Measurements from ENCODE around the gene CALD1. TPM values are rescaled to one million over a fixed set of nuclear protein-coding genes. Genes with fewer than 3 reads are reported as not detected.
A peak's percentile ranks its signal among the peaks of the same experiment; 100 is the strongest.
"Not testable (repeated sequence)": the region's sequence is repeated elsewhere in the genome, so short reads cannot be mapped to it uniquely, and the experiment has no call there.

Gene CALD1
- polyA plus RNA-seq, 6 donors from 2014 or later: 0.12 to 1.3 (median 0.64) TPM; not detected in 1

- Mint-ChIP-seq H3K36me3 (no peaks in the 10 kb centered on the region), H3K9me3 (no peaks in the 10 kb centered on the region), H3K4me3 (no peak overlapping the region), H3K27ac (no peak overlapping the region), H3K4me1 (no peaks in the 10 kb centered on the region), H3K27me3 (peaks cover 6 to 10% (median 9%) of the 10 kb centered on the region in 3 donors)
- DNase-seq (no peak), ATAC-seq (ENCODE audit: low read depth in 2 of 2) (no peak)
Observed at GRCh38 chr7:134963036-134963435, 183.6 kb downstream of the CALD1 start.

- H3K4me3 Mint-ChIP-seq: no peak overlapping the region
- no peak for DNase-seq
- no peak overlapping the region for H3K27ac Mint-ChIP-seq
- peaks cover 6 to 10% (median 9%) of the 10 kb centered on the region in 3 donors for H3K27me3 Mint-ChIP-seq
- no peaks in the 10 kb centered on the region for H3K36me3 Mint-ChIP-seq
- no peaks in the 10 kb centered on the region for H3K9me3 Mint-ChIP-seq
- ATAC-seq (ENCODE audit: low read depth in 2 of 2): no peak
- no peaks in the 10 kb centered on the region for H3K4me1 Mint-ChIP-seq
Observed at GRCh38 chr7:134966691-134967090, 187.3 kb downstream of the CALD1 start.

GRCh38 chr7:134968110-134968509 lies 188.7 kb downstream of the CALD1 start:
- H3K27me3 Mint-ChIP-seq: peaks cover 9 to 16% (median 12%) of the 10 kb centered on the region in 3 donors
- H3K9me3 Mint-ChIP-seq: no peaks in the 10 kb centered on the region
- H3K4me1 Mint-ChIP-seq: no peaks in the 10 kb centered on the region
- no peak overlapping the region for H3K27ac Mint-ChIP-seq
- DNase-seq (no peak), ATAC-seq (ENCODE audit: low read depth in 2 of 2) (no peak)
- H3K36me3 Mint-ChIP-seq: no peaks in the 10 kb centered on the region
- no peak overlapping the region for H3K4me3 Mint-ChIP-seq

- not testable (repeated sequence) for DNase-seq; H3K4me3 Mint-ChIP-seq; H3K27ac Mint-ChIP-seq; H3K9me3 Mint-ChIP-seq; ATAC-seq (ENCODE audit: low read depth in 2 of 2); H3K36me3 Mint-ChIP-seq
- Mint-ChIP-seq H3K27me3 (peaks cover 0 to 22% (median 8%) of the 10 kb centered on the region in 3 donors), H3K4me1 (peaks cover 0 to 13% (median 12%) of the 10 kb centered on the region in 3 donors)
Observed at GRCh38 chr7:134981645-134982044, 202.2 kb downstream of the CALD1 start.

- H3K4me1 Mint-ChIP-seq: peaks cover 4 to 26% (median 24%) of the 10 kb centered on the region in 3 donors
Observed at GRCh38 chr7:134985894-134986362, 206.5 kb downstream of the CALD1 start.

GRCh38 chr7:134986363-134987251 lies 207.2 kb downstream of the CALD1 start, which contains the start of gene AGBL3:
TSS of gene AGBL3 (plus strand) at chr7:134986508. CDS start at chr7:134987934, 1,426 bp downstream.
- Mint-ChIP-seq H3K27me3 (no peaks in the 10 kb centered on the region), H3K4me1 (peaks cover 8 to 33% (median 24%) of the 10 kb centered on the region in 3 donors), H3K27ac (peak within 1 kb of the TSS; percentile 81 to 99 (median 98)), H3K4me3 (peak within 1 kb of the TSS; percentile 96 to 100 (median 98)), H3K9me3 (no peaks in the 10 kb centered on the region), H3K36me3 (peaks cover 0 to 5% of the 10 kb centered on the region in 2 donors)
- DNase-seq (peak; percentile 86), ATAC-seq (ENCODE audit: low read depth in 2 of 2) (peak; percentile 90 to 91)

More at GRCh38 chr7:134985894-134986362, 206.5 kb downstream of the CALD1 start:
- H3K27me3 Mint-ChIP-seq: no peaks in the 10 kb centered on the region
- H3K27ac Mint-ChIP-seq: peak overlapping the region; percentile 81 to 99 (median 98)
- H3K9me3 Mint-ChIP-seq: peaks cover 0 to 2% (median 0%) of the 10 kb centered on the region in 7 donors
- ATAC-seq (ENCODE audit: low read depth in 2 of 2): peak; percentile 62 to 68
- H3K36me3 Mint-ChIP-seq: peaks cover 0 to 5% of the 10 kb centered on the region in 2 donors
- DNase-seq: no peak
- H3K4me3 Mint-ChIP-seq: peak overlapping the region; percentile 96 to 100 (median 98)

GRCh38 chr7:134988161-134988560 lies 208.7 kb downstream of the CALD1 start:
- no peak for ATAC-seq (ENCODE audit: low read depth in 2 of 2)
- no peak for DNase-seq
- no peaks in the 10 kb centered on the region for H3K9me3 Mint-ChIP-seq
- no peak overlapping the region for H3K4me3 Mint-ChIP-seq
- H3K27me3 Mint-ChIP-seq: no peaks in the 10 kb centered on the region
- peaks cover 16 to 40% (median 34%) of the 10 kb centered on the region in 3 donors for H3K4me1 Mint-ChIP-seq
- no peak overlapping the region for H3K27ac Mint-ChIP-seq
- H3K36me3 Mint-ChIP-seq: peaks cover 0 to 5% of the 10 kb centered on the region in 2 donors

- Mint-ChIP-seq H3K36me3 (peaks cover 2 to 19% of the 10 kb centered on the region in 2 donors), H3K4me1 (peaks cover 16 to 28% (median 20%) of the 10 kb centered on the region in 3 donors), H3K27ac (peak overlapping the region in 3 of 6 donors; percentile 6 to 48 (median 17)), H3K4me3 (no peak overlapping the region), H3K9me3 (no peaks in the 10 kb centered on the region), H3K27me3 (no peaks in the 10 kb centered on the region)
- ATAC-seq (ENCODE audit: low read depth in 2 of 2): no peak
- no peak for DNase-seq
Observed at GRCh38 chr7:134991469-134992339, 212.3 kb downstream of the CALD1 start.

- H3K9me3 Mint-ChIP-seq: no peaks in the 10 kb centered on the region
- DNase-seq: no peak
- ATAC-seq (ENCODE audit: low read depth in 2 of 2): peak; percentile 69 to 75
Observed at GRCh38 chr7:134992626-134993179, 213.3 kb downstream of the CALD1 start.

GRCh38 chr7:134993877-134994456 lies 214.5 kb downstream of the CALD1 start:
- H3K27me3 Mint-ChIP-seq: no peaks in the 10 kb centered on the region
- DNase-seq: no peak
- no peak overlapping the region for H3K4me3 Mint-ChIP-seq
- peaks cover 15 to 27% (median 16%) of the 10 kb centered on the region in 3 donors for H3K4me1 Mint-ChIP-seq
- no peak for ATAC-seq (ENCODE audit: low read depth in 2 of 2)
- H3K9me3 Mint-ChIP-seq: no peaks in the 10 kb centered on the region
- H3K36me3 Mint-ChIP-seq: peaks cover 8 to 24% of the 10 kb centered on the region in 2 donors
- peak overlapping the region in 1 of 6 donors; percentile 70 for H3K27ac Mint-ChIP-seq

More at GRCh38 chr7:134992626-134993179, 213.3 kb downstream of the CALD1 start:
- Mint-ChIP-seq H3K4me3 (no peak overlapping the region), H3K27ac (peak overlapping the region in 3 of 6 donors; percentile 45 to 63 (median 48)), H3K4me1 (peaks cover 15 to 27% (median 16%) of the 10 kb centered on the region in 3 donors), H3K27me3 (no peaks in the 10 kb centered on the region), H3K36me3 (peaks cover 5 to 19% of the 10 kb centered on the region in 2 donors)

- ATAC-seq (ENCODE audit: low read depth in 2 of 2): no peak
- no peak for DNase-seq
- Mint-ChIP-seq H3K4me1 (peaks cover 10 to 19% (median 16%) of the 10 kb centered on the region in 3 donors), H3K27me3 (no peaks in the 10 kb centered on the region), H3K9me3 (no peaks in the 10 kb centered on the region), H3K36me3 (peaks cover 11 to 31% of the 10 kb centered on the region in 2 donors), H3K27ac (peak overlapping the region in 3 of 6 donors; percentile 17 to 56 (median 43)), H3K4me3 (no peak overlapping the region)
Observed at GRCh38 chr7:134995239-134996096, 216.0 kb downstream of the CALD1 start.

Data from naive B cell (primary cell).